ENCODE data around the gene DDN.

- no peak for TF ChIP-seq CTCF (IDR thresholded peaks at IDR 0.05 in 4 of 5, conservative IDR thresholded peaks at IDR 0.05 in 1 of 5)
- no peak for TF ChIP-seq POLR2A (IDR thresholded peaks at IDR 0.05)
Measured at GRCh38 chr12:49038291-49038955, 39.2 kb upstream of the DDN start.

Data from gastrocnemius medialis (tissue), 4 donors.